PC-9 (cell line): Measurements from ENCODE around the gene PRELP. TPM values are rescaled to one million over a fixed set of nuclear protein-coding genes. Genes with fewer than 3 reads are reported as not detected.

ENCODE experiments used
- BruUV-seq: library from RNA; stranded (reverse); fragments of 400-500 nt; replicated peaks from 2 replicates; lab custom pipeline; 2021; lab: Mats Ljungman, UMichigan
- CTCF ChIA-PET: fragments of 300-600 bp; sonication (Branson Sonifier 250); formaldehyde crosslinking; loops from one replicate; lab custom pipeline; 2022; ENCODE audit warnings: antibody characterized with exemption; lab: Charles Lee
- POLR2A ChIA-PET: fragments of 300-600 bp; sonication (Branson Sonifier 250); formaldehyde crosslinking; loops from one replicate; lab custom pipeline; 2022; ENCODE audit warnings: antibody characterized with exemption; ENCODE audit not compliant: unreplicated experiment; lab: Charles Lee
- DNase-seq, 2 experiments: peaks; one replicate each; pipeline versions ENCODE4 v3.0.0 to v3.0.0-alpha.2; 2015 to 2022; ENCODE audit warnings: mixed read lengths in 1 of 2
- H2AFZ ChIP-seq: fragments of 200-600 bp; sonication (generic); 2 replicates; pipeline ENCODE4 v1.8.1; 2017; ENCODE audit warnings: antibody characterized with exemption
- H3F3A ChIP-seq: fragments of 200-600 bp; sonication (generic); 2 replicates; pipeline ENCODE4 v1.8.1; 2017; ENCODE audit warnings: antibody characterized with exemption, mild to moderate bottlenecking, low read depth; ENCODE audit not compliant: insufficient read depth
- H3K27ac ChIP-seq: fragments of 200-600 bp; sonication (generic); 2 replicates; pipeline ENCODE4 v1.6.1; 2016; ENCODE audit warnings: mixed run types
- H3K27me3 ChIP-seq: fragments of 200-600 bp; sonication (generic); 2 replicates; pipeline ENCODE4 v1.6.1; 2016; ENCODE audit warnings: low read depth, mixed run types; ENCODE audit not compliant: insufficient read depth
- H3K36me3 ChIP-seq: fragments of 200-600 bp; sonication (generic); 2 replicates; pipeline ENCODE4 v1.6.1; 2016; ENCODE audit warnings: low read depth, mixed run types
- H3K4me1 ChIP-seq: fragments of 200-600 bp; sonication (generic); replicated peaks from 2 replicates; pipeline ENCODE4 v1.6.1; 2016; ENCODE audit warnings: mixed run types; ENCODE audit not compliant: insufficient read depth
- H3K4me2 ChIP-seq: fragments of 200-600 bp; sonication (generic); 2 replicates; pipeline ENCODE4 v1.6.1; 2017; ENCODE audit warnings: mixed run types
- H3K4me3 ChIP-seq: fragments of 200-600 bp; sonication (generic); 2 replicates; pipeline ENCODE4 v1.6.1; 2016; ENCODE audit warnings: mixed run types
- H3K79me2 ChIP-seq: fragments of 200-600 bp; sonication (generic); 2 replicates; pipeline ENCODE4 v1.6.1; 2017; ENCODE audit warnings: low read depth, mixed run types
- H3K9me2 ChIP-seq: fragments of 200-600 bp; sonication (generic); 2 replicates; pipeline ENCODE4 v1.8.1; 2017; ENCODE audit warnings: mild to moderate bottlenecking; ENCODE audit not compliant: insufficient read depth
- H3K9me3 ChIP-seq: fragments of 200-600 bp; sonication (generic); 2 replicates; pipeline ENCODE4 v1.8.1; 2016; ENCODE audit warnings: low read depth; ENCODE audit not compliant: insufficient read depth
- H4K20me1 ChIP-seq: fragments of 200-600 bp; sonication (generic); 2 replicates; pipeline ENCODE4 v1.8.1; 2017; ENCODE audit not compliant: insufficient read depth
- EZH2 ChIP-seq: fragments of 200-600 bp; sonication (generic); IDR thresholded peaks from 2 replicates; pipeline ENCODE4 v1.8.0; 2017; ENCODE audit warnings: antibody characterized with exemption, low read depth
- intact Hi-C: fragments of 100-400 bp; cut with micrococcal nuclease; formaldehyde crosslinking; loops from one replicate; pipeline ENCODE4 v1.10.0; 2022; ENCODE audit not compliant: unreplicated experiment
- total RNA-seq: library from RNA; stranded (reverse); gene quantifications from 2 replicates; pipeline ENCODE4 v1.2.3, GENCODE V29; 2021
- TF ChIP-seq, protein P1 (sequence below): fragments of 200-600 bp; sonication (generic); conservative IDR thresholded peaks from 2 replicates; pipeline ENCODE4 v1.6.1; 2017; ENCODE audit warnings: mixed run types, antibody characterized with exemption, mild to moderate bottlenecking, moderate library complexity

PRELP gene
- total RNA-seq, 1 experiment from 2014 or later: not detected

DNA sequence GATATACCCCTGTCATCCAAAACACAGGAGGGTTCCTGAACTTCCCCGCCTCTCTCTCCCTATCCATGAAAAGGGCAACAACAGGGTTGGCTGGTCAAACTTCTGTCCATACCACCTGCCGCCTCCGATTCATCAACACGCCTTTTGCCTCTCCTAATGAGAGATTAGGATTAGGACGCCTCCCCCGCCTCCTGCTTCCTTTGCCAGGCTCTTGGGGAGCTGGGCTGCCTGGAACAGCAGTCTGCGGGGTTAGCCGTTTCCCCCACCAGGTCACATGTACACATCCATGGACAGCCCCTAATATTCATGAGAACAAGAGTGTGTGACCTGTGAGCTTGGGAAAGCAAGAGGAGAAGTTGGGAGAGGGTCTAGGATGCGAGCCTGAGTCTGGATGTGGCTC, 16.1 kb downstream of the PRELP start:
- Histone ChIP-seq H3K4me2 (no peak overlapping the region), H3K4me1 (no peaks in the 10 kb centered on the region), H3K9me2 (no peaks in the 10 kb centered on the region), H3K79me2 (no peaks in the 10 kb centered on the region), H3K27ac (no peak overlapping the region), H2AFZ (no peak overlapping the region), H4K20me1 (no peaks in the 10 kb centered on the region), H3K36me3 (no peaks in the 10 kb centered on the region), H3K27me3 (no peaks in the 10 kb centered on the region), H3K9me3 (no peaks in the 10 kb centered on the region), H3F3A (no peaks in the 10 kb centered on the region), H3K4me3 (no peak overlapping the region)
- no peak for DNase-seq
- POLR2A ChIA-PET: no interaction called here
- intact Hi-C loops: no loop called here
- no TSS peak for BruUV-seq
- CTCF ChIA-PET: no interaction called here
- TF ChIP-seq EZH2: no peak
- TF ChIP-seq, protein P1, sequence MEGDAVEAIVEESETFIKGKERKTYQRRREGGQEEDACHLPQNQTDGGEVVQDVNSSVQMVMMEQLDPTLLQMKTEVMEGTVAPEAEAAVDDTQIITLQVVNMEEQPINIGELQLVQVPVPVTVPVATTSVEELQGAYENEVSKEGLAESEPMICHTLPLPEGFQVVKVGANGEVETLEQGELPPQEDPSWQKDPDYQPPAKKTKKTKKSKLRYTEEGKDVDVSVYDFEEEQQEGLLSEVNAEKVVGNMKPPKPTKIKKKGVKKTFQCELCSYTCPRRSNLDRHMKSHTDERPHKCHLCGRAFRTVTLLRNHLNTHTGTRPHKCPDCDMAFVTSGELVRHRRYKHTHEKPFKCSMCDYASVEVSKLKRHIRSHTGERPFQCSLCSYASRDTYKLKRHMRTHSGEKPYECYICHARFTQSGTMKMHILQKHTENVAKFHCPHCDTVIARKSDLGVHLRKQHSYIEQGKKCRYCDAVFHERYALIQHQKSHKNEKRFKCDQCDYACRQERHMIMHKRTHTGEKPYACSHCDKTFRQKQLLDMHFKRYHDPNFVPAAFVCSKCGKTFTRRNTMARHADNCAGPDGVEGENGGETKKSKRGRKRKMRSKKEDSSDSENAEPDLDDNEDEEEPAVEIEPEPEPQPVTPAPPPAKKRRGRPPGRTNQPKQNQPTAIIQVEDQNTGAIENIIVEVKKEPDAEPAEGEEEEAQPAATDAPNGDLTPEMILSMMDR: no peak

DNA sequence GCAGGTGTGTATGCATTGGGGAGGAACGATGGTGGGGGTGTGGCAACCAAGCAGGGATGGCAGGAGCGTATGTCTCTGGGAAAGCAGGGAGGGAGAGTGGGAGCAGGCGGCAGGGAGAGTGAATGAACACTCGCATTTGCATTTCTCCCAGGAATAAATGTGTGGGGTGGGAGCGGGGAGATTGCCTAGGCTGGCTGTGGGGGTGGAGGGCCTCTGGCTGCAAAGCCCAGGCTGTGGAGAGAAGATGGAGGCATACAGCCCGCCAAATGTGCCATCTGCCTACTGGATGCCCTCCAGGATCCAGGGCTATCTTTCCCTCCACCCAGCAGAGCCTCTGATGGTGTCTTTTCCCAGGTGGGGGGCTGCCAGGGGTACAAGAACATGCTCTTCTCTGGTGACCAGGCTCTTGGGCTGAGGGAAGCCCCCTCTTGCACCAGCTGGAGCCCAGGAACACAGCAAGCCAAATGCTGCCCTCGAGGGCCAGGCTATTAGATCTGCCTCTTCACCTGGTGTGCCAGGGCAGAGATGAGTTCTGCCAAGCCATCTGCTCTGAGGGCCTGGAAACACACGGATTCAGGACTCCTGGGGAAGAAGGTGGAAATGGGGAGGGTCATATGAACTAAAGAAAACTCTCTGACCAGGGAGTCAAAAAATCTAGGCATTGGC, 16.6 kb downstream of the PRELP start:
- Histone ChIP-seq H3K4me2 (no peak overlapping the region), H3K36me3 (no peaks in the 10 kb centered on the region), H3F3A (no peaks in the 10 kb centered on the region), H3K9me3 (no peaks in the 10 kb centered on the region), H3K27me3 (no peaks in the 10 kb centered on the region), H2AFZ (no peak overlapping the region), H3K27ac (no peak overlapping the region), H3K79me2 (no peaks in the 10 kb centered on the region), H3K4me1 (no peaks in the 10 kb centered on the region), H3K9me2 (no peaks in the 10 kb centered on the region), H3K4me3 (no peak overlapping the region), H4K20me1 (no peaks in the 10 kb centered on the region)
- ChIA-PET POLR2A (no interaction called here), CTCF (no interaction called here)
- intact Hi-C loops: no loop called here
- DNase-seq: no peak
- no peak for TF ChIP-seq EZH2
- TF ChIP-seq, protein P1: no peak
- no TSS peak for BruUV-seq

DNA sequence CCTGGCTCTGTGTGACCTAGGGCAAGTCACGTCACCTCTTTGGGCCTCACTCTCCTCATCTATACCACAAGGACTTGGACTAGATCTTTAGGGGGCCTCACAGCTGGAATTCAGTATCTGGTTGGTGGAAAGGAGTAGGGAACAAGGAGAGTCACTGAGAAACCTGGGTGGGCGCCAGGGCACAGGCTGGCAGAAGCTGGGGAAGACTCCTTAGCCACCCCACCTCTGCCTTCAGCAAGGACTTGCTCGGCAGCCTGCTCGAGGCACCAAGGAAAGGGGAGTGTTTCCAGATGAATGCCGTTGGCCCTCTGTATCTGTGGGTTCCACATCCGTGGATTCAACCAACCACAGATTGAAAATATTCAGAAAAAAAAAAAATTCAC, 17.1 kb downstream of the PRELP start:
- no TSS peak for BruUV-seq
- H3K4me3 ChIP-seq: no peak overlapping the region
- TF ChIP-seq, protein P1: no peak
- no peak for TF ChIP-seq EZH2
- no peak for DNase-seq
- intact Hi-C loops: no loop called here
- H3K27me3 ChIP-seq: no peaks in the 10 kb centered on the region
- no peak overlapping the region for H2AFZ ChIP-seq
- ChIA-PET POLR2A (no interaction called here), CTCF (no interaction called here)
- H3F3A ChIP-seq: no peaks in the 10 kb centered on the region
- no peaks in the 10 kb centered on the region for H3K9me2 ChIP-seq
- no peaks in the 10 kb centered on the region for H3K9me3 ChIP-seq
- no peaks in the 10 kb centered on the region for H3K4me1 ChIP-seq
- no peaks in the 10 kb centered on the region for H3K36me3 ChIP-seq
- H4K20me1 ChIP-seq: no peaks in the 10 kb centered on the region
- no peaks in the 10 kb centered on the region for H3K79me2 ChIP-seq
- no peak overlapping the region for H3K27ac ChIP-seq
- H3K4me2 ChIP-seq: no peak overlapping the region
